ENCODE measurements around the gene GGT5.

GGT5 gene

GRCh38 chr22:24181996-24182899 lies 62.6 kb downstream of the GGT5 start:
- no peak for DNase-seq (ENCODE audit: low spot score)

- no peak for DNase-seq (ENCODE audit: low spot score)
Observed at GRCh38 chr22:24181088-24181995, 63.5 kb downstream of the GGT5 start, which contains the start of gene SUSD2. SUSD2 (plus strand) TSS chr22:24181487; CDS start chr22:24181520, 33 bp downstream.

- DNase-seq (ENCODE audit: low spot score), result no peak
Observed at GRCh38 chr22:24180316-24181087, 64.4 kb downstream of the GGT5 start.

GRCh38 chr22:24179478-24180210 lies 65.2 kb downstream of the GGT5 start:
- no peak for DNase-seq (ENCODE audit: low spot score)

- DNase-seq (ENCODE audit: low spot score), result no peak
Observed at GRCh38 chr22:24178502-24179440, 66.1 kb downstream of the GGT5 start.

- no peak for DNase-seq (ENCODE audit: low spot score)
Observed at GRCh38 chr22:24178021-24178431, 66.9 kb downstream of the GGT5 start.

GRCh38 chr22:24177456-24177855 lies 67.4 kb downstream of the GGT5 start:
- no peak for DNase-seq (ENCODE audit: low spot score)

GRCh38 chr22:24177045-24177444 lies 67.8 kb downstream of the GGT5 start:
- no peak for DNase-seq (ENCODE audit: low spot score)

GRCh38 chr22:24176630-24177029 lies 68.3 kb downstream of the GGT5 start:
- no peak for DNase-seq (ENCODE audit: low spot score)

- DNase-seq (ENCODE audit: low spot score), result no peak
Observed at GRCh38 chr22:24176040-24176439, 68.8 kb downstream of the GGT5 start.

- peak; percentile 72 for DNase-seq (ENCODE audit: low spot score)
Observed at GRCh38 chr22:24175160-24175808, 69.6 kb downstream of the GGT5 start.

- DNase-seq (ENCODE audit: low spot score), result no peak
Observed at GRCh38 chr22:24171822-24172221, 73.1 kb downstream of the GGT5 start.

GRCh38 chr22:24170632-24171031 lies 74.2 kb downstream of the GGT5 start:
- no peak for DNase-seq (ENCODE audit: low spot score)

- DNase-seq (ENCODE audit: low spot score), result no peak
Observed at GRCh38 chr22:24170188-24170587, 74.7 kb downstream of the GGT5 start.
